CD4-positive, alpha-beta T cell treated with Interleukin-15 for 1 hour (primary cell): ENCODE measurements around the gene CTNNA2.

Source experiments
- DNase-seq: peaks from one replicate; pipeline ENCODE4 v3.0.0-alpha.2; 2020

The CTNNA2 gene

DNA sequence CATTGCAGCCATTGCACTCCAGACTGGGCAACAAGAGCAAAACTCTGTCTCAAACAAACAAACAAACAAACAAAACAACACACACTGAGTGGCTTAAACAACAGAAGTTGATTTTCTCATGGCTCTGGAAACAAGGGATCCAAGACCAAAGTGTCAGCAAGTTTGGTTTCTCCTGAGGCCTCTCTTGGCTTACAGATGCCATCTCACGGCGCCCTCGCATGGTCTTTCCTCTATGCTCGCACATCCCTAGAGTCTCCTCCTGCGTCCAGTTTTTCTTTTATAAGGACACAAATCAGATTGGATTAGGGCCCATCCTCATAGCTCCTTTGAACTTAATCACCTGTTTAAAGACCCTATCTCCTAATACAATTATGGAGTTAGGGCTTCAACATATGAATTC lies 925.1 kb downstream of the CTNNA2 start:
- no peak for DNase-seq

DNA sequence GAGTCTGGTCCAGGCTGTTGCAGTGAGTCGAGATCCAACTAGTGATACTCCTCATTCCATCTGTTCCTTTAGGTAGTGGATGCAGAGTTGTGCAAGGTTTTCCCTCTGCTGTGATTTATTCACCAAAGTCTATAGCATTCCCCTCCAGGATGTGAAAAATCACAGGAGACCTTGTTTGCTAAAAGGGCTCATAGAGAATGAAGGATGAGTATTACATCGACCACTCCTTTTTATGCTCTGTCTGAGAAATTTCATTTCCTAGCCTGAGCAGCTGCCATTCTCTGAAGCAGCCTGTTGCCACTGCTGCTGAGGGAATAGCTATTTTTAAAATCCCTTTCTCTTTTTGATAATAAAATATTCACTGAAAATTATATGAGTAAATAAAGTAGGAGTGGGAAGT lies 925.8 kb downstream of the CTNNA2 start:
- no peak for DNase-seq

DNA sequence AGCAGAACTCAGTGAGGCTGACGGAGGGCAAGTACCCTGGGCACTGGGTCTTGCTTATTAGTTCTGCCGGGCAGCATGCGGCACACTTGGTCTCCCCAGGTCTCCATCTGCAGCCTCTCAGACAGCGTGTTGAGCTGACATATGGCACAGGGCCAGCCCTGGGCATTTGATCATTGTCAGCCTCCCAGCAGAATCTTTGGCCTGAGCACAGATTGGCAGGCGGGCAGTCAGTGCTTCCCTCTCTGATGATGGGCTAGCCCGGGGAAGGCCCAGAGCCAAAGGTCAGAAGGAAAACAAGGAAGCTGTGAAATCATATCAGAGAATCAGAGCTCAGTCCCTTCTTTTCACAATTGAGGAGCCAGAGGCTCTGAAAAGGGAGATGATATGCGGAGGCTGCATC lies 941.8 kb downstream of the CTNNA2 start:
- no peak for DNase-seq

DNA sequence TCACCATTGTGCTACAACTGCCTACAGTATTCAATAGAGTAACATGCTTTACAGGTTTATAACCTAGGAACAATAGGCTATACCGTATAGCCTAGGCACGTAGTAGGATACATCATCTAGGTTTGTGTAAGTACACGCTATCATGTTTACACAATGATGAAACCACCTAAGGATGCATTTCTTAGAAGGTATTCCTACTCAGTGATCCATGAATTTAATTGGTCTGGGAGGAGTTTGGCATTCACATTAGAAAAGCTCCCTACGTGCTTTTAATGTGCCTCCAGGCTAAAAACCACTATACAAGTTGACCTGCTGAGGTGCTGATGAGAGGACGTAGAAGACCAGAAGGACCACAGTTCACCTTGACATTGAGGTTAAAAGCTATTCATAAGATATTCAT lies 946.2 kb downstream of the CTNNA2 start:
- DNase-seq: no peak

DNA sequence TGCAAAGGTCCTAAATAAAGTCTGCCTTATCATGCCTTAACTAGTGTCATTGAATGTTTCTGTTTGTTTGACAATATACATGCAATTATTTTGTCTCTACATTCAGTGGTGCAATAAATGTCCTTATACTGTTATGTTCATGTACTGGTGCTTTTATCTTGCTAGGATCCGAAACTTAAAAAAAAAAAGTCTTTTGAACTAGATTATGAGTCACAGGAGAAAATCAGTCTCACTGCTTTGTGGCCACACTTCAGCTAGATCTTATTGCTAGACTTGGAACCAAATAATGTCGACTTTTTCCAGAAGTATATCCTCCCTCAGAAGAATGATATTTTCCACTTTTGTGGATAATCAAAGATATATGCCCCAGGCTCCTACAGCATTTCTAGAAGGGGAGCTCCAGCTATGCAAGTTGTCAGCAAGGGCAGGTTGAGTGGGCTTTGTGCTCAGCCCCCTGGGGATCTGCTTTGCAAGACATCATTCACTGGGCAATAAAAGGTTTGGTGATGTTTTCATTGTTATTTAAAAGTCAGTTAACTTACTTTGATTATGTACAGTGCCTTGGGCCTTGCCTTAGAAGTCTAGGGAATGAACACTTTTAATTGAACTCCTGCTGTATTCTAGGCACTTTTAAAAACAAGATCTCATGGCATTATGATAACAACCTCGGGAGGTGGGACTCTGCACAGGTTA lies 948.8 kb downstream of the CTNNA2 start:
- DNase-seq: no peak

DNA sequence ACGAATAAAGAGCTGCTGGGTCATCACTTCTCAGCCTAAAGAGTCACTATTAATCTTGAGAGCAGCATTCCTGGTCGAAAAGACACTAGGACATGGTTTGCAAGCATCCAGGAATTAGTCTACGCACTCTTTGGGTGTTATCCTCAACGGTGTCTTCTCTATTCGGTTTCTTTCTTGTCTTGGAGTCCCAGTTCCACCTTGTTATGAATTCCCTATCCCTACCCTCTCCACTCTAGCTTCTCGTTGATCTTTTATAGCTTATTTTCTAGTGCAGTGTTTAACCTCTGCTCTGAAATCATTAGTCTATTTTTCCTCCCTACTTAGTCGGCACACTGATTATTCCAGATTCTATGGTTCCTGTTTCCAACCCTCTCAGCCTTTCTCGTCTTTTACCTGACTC lies 949.8 kb downstream of the CTNNA2 start:
- no peak for DNase-seq

DNA sequence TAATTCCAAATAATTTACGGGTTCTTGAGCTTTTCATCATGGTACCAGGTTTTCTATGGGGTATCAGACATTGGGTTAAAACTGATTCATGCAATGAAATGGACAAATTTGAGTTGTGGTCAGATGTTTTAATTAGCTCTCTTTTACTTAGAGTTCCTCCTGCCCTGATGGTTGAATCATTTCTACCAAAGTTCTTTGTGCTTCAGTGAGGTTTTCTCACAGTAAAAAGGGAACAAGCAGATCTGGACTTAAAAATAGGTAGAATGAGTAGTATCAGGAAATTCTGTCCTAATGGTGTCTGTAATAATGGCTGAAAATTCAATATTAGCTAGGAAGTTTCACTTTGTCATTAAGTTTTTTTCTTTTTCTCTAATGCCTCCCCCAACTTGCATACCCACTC lies 951.4 kb downstream of the CTNNA2 start:
- no peak for DNase-seq

DNA sequence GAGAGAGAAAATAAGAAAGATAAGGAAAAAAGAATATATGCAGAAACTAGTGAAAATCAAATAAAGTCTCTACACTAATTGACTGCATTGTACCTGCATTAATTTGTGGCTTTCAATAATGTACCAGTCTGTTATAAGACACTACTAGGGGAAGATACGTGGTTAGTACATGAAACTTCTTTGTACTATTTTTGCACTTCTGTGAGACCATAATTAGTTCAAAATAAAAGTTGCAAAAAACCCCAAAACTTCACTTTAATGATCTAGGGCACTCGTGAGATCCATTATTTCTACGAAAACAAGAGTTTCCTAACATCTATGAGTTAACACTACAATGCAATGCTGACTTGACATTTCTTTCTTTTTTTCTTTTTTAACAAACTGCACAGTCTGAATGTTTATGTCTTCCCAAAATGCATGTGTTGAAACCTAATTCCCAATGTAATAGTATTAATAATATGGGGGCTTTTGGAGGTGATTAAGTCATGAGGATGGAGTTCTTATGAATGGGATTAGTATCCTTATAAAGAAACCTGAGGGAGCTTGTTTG lies 954.5 kb downstream of the CTNNA2 start:
- no peak for DNase-seq

DNA sequence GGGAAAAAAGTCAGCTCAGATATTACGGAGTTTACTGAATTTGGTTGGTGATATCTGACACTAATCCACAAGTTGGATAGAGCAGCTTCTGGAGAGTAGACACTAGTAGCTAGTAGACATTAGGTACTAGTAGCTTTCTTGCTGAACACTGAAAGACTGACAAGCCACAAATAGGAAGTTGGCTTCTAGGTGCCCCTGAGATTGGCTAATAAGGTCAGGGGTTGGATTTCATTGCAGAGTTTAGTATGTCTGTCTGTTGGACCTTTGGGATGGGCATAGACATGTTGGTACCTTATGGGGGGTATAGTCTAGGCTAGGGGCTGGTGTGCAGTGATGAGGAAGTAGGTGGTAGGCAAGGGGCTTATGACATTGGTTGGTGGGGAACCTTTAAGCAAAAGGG lies 956.6 kb downstream of the CTNNA2 start:
- DNase-seq: no peak

DNA sequence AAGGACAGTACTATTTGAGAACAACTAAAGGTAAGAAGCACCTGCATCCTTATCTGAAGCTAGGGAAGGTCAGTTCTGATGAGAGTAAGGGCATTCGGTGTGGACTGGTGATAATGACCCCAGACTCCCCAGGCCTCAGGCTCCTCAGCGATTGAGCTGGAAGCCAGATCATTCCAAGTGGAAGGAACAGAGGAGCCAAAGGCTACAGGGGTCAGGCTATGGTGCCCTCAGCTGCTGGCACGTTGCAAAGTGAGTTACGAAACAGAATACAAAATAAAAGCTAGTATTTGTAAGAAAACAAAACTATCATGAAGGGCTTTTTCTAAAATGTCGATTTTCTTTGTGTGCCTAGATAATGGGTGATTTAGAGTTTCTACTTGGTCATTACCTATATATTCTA lies 960.2 kb downstream of the CTNNA2 start:
- DNase-seq: no peak

DNA sequence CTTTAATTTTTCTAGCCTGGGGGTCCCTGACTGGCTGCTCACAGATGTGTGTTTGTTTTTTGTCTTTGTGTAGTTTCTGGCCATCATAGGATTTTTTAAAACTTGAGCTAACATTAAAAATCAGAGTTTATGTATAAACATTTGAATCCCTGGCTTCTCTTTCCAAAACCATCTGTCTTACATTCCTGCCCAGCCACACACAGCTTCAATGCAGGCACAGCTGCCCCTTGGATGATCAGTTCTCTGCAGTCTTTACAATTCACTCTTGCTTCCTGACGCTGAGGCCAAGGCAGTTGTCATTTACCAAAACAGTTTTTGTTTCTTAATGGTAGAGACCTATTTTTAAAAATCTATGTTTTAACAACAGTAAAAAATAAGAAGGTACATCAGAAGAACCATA lies 960.9 kb downstream of the CTNNA2 start:
- DNase-seq: no peak

DNA sequence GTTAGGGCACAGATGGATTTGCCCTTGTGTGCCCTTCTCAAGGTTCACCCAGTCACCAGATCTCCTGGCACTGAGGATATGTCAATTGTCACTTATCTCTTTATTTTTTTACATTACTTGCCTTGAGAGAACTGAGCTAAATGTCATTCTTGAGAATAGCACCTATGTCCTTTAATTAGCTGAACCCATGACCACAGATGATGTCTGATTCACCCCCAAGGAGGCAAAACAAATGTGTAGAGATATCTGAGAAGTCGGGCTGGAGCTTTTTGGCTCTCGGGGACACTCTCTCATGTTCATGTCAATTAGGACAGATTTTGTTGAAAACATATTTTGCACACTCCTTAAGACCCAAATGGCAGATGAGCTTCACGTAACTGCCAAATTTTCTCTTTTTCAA lies 963.1 kb downstream of the CTNNA2 start:
- no peak for DNase-seq

DNA sequence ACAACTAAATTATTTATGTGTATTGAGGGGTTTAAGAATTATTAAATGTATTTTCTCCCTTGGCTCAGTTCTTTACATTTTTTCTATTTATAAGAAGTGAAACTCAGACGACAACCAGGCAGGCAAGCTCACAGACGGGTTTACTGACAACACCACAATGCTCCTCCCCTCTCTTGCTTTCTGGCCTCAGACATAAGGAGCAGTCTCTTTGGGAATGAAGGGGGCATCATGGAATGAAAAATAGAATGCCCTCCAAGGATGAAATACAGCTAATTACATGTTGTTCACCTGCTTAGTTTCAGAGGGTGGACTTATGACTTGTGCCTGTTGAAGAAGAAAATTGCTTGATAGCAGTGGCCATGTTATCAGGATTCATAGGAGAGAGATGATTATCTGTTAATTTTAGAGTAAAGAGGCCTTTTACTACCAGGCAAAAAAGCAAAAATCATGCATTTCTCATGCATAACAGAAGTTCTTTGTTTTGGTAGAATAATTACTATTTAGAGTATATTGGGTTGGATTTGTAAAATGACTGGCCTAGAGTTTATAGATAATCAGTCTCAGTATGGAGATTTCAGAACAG lies 963.8 kb downstream of the CTNNA2 start:
- DNase-seq: no peak

DNA sequence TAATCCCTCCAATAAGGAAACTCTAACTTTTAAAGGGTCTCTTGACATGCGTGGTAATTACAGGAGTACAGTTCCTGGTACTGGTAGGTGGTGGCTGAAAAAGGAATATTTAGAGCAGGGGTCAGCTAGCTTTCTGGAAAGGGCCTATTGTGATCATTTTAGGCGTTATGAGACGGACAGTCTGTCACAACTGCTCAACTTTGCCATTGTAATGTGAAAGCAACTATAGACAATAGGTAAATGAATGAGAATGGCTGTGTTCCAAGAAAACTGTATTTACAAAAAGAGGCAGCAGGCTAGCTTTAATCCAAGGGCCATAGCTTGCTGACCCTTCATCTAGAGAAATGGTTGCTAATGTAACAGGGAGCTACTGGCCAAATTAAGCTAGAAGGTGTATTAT lies 969.4 kb downstream of the CTNNA2 start:
- DNase-seq: no peak

DNA sequence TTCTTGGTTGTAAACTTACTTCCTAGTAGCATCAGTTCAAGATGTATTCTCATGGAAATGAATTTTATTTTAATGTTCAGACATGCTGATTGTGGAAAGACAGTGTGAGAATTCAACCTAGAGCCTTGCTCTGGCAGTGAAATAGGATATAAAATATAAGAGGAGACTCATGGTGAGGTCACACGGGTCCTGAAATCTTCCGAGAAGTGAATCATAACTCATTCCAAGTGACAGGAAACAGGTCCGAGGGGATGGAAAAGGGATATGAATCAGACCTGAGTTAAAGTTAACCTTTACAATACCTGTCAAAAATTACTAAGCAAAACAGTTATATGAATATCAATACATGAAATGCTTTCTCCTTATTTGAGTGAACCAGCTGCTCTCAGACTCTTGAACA lies 976.9 kb downstream of the CTNNA2 start:
- no peak for DNase-seq

DNA sequence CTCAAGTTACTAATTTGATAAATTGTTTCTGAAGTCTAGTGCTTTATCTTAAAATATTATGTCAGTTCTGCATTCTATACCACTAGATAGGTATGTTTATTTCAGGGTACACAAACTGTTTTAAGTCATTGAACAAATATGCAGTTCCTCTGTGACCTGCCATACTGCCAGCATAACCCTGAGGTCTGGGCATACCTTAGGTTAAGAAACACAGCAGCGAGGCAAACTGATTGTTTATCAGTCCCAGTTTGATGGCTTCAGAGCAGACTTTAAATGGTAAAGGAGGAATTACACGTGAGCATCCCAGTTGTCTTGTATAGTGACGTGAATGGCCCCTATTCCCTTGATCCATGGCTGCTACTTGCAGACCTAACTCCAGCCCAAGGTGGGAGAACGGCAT lies 978.1 kb downstream of the CTNNA2 start:
- no peak for DNase-seq

DNA sequence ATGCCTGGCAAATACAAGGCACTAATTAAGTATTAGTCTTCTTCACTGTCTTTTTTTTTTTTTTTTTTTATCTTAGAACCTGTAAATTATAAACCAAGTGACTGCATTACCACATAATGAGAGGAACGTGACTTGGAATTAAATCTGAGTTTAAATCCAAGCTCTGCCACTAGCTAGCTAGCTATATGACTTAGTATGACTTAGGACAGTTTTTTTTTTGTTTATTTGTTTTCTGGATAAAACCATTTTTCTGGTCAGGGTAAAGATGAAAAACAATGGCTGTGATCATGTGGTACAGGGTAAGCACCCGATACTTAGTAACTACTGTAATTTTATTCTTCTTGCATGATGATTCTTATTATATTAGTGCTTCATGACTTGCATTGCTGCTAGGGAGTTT lies 983.5 kb downstream of the CTNNA2 start:
- DNase-seq: no peak

DNA sequence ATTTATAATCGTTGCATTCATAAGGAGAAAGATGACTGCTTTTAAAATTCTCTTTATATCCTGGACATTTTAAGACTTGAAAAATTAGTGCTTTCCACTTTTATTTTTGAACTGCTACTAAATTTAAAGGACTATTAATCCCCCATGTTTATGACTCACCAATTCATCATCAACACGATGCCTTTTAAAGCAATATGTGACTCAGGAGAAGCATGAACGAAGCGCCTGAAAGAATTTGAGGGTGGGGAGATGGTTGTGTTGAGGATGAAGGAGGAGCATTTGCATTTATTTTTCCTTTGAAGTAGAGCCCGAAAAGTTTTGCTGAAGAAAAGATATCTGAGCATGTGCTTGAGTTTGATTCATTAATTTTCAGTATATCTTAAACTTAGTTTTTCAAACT lies 983.9 kb downstream of the CTNNA2 start:
- DNase-seq: no peak

DNA sequence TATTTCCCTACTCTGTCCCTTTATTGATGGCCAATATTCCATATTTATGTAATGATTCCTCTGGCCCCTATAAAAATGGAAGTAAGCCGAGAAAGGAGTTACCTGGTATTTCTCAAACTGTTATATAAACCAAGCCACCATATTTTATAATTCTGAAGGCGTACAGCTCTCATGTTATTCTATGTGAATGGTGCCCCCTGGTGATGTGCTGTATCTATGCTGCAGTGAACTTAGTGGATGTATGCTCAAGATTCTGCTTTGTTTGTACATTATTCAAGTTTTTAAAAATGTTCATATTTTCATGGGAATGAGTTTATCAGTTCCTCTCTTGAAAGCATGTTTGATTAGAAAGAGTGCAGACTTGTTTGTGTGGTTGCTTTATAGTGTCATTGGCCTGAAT lies 986.2 kb downstream of the CTNNA2 start:
- no peak for DNase-seq

DNA sequence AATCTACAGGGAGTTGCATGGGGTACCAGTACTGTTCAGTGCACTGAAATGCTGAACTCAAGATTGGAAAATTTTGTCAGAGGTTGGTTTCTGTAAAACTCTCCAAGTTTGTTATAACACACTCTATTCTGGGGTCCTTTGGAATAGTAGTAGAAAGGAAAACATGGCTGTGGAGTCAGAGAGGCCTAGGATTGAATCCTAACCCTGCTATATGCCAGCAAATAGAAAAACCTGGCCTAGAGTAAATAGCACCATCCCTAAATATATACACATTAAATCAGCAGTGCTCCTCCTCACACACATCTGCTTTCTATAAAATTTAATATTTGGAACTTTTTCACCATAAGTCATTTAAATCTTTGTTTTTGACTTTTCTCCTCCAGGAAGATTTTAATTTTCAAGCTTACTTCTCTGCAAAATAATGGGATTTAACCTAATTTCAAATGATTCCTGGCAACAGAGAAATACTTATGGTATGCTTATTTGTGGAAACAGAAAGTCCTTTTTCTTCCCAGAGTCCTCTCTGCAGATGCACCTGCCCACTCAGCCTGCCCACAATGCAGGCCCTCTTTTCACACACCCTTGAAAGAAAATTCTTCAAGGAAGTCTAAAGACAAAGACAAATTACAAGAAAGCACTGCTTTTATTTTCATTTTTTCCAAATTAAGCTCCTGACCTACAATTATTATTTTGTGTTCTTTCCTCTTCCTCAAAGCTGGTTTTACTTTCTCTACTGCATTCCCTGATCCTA lies 989.2 kb downstream of the CTNNA2 start:
- no peak for DNase-seq

DNA sequence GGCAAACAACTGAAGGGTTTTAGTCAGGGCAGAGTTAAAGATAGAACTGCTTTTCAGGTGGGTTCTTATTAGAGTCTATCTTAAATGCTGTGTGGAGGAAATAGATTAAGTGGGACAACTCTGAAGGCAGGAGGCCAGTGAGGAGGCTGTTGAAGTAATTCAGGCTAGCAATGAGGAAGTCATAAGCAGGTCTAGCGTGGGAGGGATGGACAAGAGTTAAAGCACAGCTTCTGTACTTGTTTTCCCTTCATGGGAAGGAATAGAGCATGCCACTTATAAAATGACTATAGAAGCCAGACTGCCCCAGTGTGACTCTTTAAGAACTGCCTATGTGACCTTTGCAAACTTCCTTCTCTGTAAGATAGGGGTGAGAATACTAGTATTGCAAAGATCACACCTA lies 993.7 kb downstream of the CTNNA2 start:
- DNase-seq: no peak

DNA sequence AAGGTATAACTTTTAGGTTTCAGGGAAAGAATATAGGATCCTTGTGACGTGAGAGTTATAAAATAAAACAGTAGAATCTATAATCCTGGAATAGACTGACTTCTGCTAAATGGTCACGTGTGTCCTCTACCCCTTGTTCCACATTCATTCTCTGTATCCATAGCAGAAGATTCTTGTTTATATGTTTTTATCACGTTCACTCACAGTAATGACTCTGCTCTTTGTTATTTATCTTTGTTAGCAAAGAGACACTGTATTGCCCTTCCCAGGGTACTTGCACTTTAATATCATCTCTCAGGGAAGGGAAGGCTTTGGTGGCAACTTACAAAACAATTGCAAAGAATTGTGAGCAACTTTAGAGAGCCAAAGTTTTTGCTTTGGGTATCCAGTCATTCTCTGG lies 997.9 kb downstream of the CTNNA2 start:
- no peak for DNase-seq

DNA sequence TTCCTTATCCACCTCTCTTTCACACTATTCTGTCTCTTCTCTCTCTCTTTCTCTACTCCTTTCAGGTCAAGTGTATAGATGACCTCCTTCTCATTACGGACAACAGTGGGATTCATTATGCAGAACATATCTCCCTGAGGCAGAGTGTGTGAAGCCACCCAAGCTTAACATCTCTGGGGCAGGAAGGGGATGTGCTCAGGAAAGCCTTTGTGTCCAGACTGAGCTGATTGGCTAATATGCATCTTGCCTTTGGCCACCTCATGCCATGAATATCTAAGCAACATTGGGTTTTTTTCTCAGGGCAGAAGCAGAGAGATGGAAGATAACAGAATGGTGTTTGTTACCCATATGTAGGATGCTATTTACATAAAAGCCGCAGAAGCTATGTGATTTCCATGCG lies 1003.1 kb downstream of the CTNNA2 start:
- DNase-seq: no peak

DNA sequence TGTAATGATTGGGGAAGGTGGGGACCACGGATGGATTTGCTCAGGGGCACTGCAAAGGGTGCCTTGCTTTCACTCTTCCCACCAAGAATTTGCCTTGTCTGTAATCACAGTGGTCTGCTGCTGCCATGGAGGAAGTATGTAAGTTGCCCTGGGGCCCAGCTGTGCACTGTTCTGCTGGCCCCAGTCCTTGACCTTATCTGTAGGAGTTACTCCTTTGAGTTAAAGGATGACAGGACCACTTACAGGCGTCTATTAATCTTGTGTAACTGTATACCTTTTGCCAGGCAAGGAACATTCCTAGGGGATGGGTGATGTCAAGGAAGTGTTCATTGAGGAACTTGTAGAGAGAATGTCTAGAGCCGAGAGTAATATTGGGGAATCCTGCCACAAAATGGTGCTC lies 1004.5 kb downstream of the CTNNA2 start:
- DNase-seq: no peak
